GM19467 (cell line): Measurements from ENCODE around the gene SIDT2.
"Not testable (repeated sequence)": the region's sequence is repeated elsewhere in the genome, so short reads cannot be mapped to it uniquely, and the experiment has no call there.

Experiments used
- ATAC-seq: cut with Tn5 transposase; IDR thresholded peaks from one replicate; pipeline ENCODE4 v1.9.1; 2021; ENCODE audit warnings: mild to moderate bottlenecking, moderate library complexity; ENCODE audit not compliant: unreplicated experiment

SIDT2 gene

GRCh38 chr11:117201658-117202305, 23.2 kb downstream of the SIDT2 start:
- no peak for ATAC-seq

- no peak for ATAC-seq
These were observed 24.0 kb downstream of the SIDT2 start for GRCh38 chr11:117202386-117203068.

DNA sequence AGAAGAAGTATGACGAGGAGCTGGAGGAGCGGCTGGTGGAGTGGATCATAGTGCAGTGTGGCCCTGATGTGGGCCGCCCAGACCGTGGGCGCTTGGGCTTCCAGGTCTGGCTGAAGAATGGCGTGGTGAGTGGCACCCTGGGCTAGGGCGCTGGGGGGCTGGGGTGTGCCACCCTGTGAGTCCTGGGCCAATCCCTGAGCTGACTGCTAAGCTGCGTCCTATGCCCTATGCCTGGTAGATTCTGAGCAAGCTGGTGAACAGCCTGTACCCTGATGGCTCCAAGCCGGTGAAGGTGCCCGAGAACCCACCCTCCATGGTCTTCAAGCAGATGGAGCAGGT, 24.5 kb downstream of the SIDT2 start:
- ATAC-seq = no peak

- ATAC-seq = no peak
These were observed 25.9 kb downstream of the SIDT2 start for GRCh38 chr11:117204283-117205080.

DNA sequence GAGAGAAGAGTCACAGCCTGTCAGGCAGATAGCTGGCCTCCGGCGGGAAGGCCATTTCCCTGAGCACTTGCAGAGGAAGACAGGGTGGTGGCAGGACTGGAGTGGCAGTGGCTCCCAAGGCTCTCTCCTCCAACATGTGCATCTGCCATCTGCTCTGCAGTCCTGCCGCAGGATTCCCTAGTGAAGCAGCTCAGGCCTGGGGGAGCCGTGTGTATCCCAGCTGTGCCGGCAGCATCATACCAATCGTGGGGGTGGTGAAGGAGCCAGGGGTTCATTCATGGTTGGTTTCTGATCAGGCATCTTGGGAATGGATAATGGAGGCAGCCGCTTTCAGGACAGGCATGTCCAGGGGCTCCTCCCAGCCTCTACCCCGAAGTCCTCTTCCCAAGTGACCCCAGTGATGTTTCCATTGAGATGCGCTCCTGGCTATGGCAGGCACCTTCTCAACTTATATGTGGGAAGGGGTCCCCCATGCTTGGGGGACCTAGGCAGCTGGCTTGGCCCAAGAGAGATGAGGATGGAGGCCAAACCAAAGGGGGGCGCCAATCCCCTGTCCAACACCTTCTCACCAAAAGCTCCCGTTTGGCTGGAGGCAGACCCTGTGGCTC, 26.8 kb downstream of the SIDT2 start:
- no peak for ATAC-seq

DNA sequence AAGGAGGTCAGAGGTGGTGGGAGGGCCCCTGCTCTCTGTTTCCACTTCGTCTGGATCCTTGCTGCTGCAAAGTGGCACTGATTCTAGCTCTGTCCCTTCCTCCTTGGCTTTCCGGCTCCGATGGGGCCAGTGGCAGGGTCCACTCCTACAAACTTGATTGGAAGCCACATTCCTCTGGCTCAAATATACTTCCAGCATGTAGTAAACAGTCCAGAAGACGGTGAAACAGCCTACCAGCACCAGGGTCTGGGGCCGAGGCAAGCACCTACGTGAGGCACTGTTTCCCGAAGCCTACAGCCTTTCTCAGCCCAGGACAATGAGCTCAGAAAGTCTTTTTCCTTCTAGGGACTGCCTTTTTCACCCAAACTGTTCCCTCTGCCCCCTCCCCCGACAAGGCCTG, 27.6 kb downstream of the SIDT2 start:
- not testable (repeated sequence) for ATAC-seq

- not testable (repeated sequence) for ATAC-seq
These were observed 28.3 kb downstream of the SIDT2 start for GRCh38 chr11:117206859-117207258.

DNA sequence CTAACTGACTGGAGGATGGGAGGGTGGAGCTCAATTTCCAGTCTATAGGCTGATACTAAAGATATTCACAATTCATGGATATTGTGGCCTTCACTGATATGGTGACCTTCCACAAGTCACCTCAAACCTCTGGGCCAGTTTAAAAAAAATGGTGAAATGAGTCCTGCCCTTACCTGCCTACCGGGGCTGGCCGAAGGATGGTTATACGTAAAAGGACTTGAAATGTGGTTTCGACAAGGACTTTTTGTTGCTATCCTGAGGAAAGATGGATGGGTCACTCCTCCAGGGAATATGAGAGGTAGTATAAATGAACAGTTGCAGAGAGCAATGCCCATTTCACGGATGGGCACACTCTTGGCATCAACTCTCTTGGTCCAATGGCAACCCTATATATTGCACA, 28.9 kb downstream of the SIDT2 start:
- not testable (repeated sequence) for ATAC-seq

GRCh38 chr11:117208710-117209109, 30.2 kb downstream of the SIDT2 start:
- ATAC-seq = not testable (repeated sequence)

GRCh38 chr11:117209351-117210125, 31.0 kb downstream of the SIDT2 start:
- ATAC-seq = not testable (repeated sequence)

DNA sequence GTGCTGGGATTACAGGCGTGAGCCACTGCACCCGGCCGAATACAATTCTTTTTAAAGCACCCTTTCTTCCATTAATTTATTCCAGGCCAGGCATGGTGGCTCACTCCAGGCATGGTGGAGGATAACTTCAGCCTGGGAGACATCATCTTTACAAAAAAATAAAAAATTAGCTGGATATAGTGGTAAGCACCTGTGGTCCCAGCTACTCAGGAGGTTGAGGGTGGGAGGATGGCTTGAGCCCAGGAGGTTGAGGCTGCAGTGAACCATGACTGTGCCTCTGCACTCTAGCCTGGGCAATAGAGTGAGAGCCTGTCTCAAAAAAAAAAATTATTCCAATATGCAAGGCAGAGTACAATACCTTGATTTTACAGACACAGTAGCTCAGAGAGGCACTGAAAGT, 32.1 kb downstream of the SIDT2 start:
- ATAC-seq = no peak

DNA sequence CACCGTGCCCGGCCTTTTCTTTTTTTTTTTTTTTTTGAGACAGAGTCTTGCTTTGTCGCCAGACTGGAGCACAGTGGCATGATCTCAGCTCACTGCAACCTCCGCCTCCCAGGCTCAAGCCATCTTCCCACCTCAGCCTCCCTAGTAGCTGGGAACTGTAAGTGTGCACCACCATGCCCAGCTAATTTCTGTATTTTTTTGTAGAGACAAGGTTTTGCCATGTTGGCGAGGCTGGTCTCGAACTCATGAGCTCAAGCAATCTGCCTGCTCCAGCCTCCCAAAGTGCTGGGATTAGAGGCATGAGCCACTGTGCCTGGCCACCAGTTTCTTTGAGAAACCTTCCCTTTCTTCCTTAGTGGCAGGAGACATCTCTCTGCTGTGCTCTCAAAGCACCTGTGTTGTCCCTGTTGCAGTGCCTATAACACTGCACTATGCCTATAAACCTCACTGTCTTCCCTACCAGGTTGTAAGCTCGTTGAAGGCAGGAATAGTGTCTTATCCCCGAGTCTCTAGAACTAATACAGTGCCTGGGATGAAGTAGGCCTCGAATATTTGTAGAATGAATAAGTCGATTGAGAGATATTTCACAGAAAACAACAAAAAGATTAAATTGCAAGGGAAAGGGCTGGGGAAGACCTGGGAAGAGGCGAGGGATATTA, 34.3 kb downstream of the SIDT2 start:
- ATAC-seq = no peak

GRCh38 chr11:117214404-117215110, 36.0 kb downstream of the SIDT2 start:
- no peak for ATAC-seq

- no peak for ATAC-seq
These were observed 38.9 kb downstream of the SIDT2 start for GRCh38 chr11:117217141-117218084.

DNA sequence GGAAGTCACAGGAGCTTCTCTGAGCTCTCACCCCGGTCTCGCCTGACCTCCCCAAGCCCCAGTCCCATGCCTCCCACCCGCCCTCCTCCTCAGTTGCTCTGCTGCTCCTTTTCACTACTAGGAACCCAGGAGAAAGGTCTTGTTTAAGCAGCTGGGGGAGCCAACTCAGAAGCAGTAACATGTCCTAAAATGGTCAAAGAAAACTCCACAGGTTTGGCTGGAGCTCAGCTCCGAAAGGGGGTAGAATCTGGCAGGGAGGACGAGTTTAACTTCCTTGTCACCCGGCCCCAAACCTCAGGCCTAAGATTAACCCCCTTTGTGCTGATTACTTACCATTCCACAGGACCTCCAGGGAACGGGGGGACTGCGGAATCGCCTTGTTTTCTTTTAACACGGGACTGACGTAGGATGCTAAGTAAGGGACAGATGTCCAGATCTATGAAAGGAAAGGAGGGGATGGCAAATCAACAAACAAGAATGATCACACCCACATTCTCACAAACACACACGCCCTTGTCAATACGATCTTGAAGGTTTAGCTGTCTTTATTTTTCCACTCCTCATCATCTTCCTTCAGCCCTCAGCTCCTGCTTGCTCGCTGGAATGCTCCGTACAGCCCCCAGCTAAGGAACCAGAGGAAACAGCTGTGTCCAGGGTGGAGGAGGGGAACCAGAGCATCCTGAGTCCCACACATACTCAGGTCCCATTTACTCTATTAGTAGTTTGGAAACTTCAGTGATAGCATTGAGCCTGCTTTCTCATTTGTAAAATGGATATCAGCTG, 39.8 kb downstream of the SIDT2 start:
- no peak for ATAC-seq

- no peak for ATAC-seq
These were observed 40.5 kb downstream of the SIDT2 start for GRCh38 chr11:117219001-117219400.

DNA sequence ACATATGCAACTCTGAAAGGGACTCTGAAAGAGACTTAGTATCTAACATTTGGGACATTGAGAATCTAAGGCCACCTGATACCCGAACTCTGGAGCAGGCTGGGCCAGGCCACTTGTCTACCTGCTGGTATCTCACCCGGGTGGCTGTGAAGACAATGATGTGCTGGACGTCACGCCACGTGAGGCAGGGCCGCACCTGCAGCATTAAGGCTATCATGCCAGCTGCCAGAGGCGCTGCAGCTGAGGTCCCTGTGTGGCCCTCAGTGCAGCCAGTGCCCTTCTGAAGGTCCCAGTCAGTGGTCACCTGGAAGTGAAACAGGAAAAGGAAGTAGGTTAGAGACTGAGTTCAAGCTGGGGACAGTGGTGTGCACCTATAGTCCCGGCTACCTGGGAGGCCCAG, 40.9 kb downstream of the SIDT2 start:
- no peak for ATAC-seq

GRCh38 chr11:117219995-117220394, 41.5 kb downstream of the SIDT2 start:
- ATAC-seq = no peak
